ENCODE data around the gene UNC79. TPM values are rescaled to one million over a fixed set of nuclear protein-coding genes. Genes with fewer than 3 reads are reported as not detected.

Gene UNC79
- total and polyA plus RNA-seq, 2 experiments from 2014 or later: 0.15 to 0.20 TPM

GRCh38 chr14:93657875-93658274, 227.1 kb downstream of the UNC79 start:
- H4K20me1 ChIP-seq (ENCODE audit: insufficient read depth, poor library complexity, severe bottlenecking): no peaks in the 10 kb centered on the region
- H3K27me3 ChIP-seq: no peaks in the 10 kb centered on the region
- no peak overlapping the region for H3K4me2 ChIP-seq
- H3K9me3 ChIP-seq (ENCODE audit: low read depth): no peaks in the 10 kb centered on the region
- H3K36me3 ChIP-seq (replicated peaks; ENCODE audit: insufficient read depth, low read depth): no peaks in the 10 kb centered on the region
- no peaks in the 10 kb centered on the region for H3K4me1 ChIP-seq (ENCODE audit: insufficient read depth)
- no peak overlapping the region for H3K4me3 ChIP-seq
- no peak overlapping the region for H3K27ac ChIP-seq
- no peaks in the 10 kb centered on the region for H3K79me2 ChIP-seq
- DNase-seq (ENCODE audit: low spot score): no peak
- no peaks in the 10 kb centered on the region for H3K9me2 ChIP-seq (replicated peaks; ENCODE audit: insufficient read depth)
- TF ChIP-seq CTCF (IDR thresholded peaks at IDR 0.05; ENCODE audit: poor library complexity) (no peak), EZH2phosphoT487 (IDR thresholded peaks at IDR 0.05; ENCODE audit: low read depth, severe bottlenecking, unreplicated experiment) (no peak), EZH2 (IDR thresholded peaks at IDR 0.05; ENCODE audit: borderline replicate concordance) (no peak)
- 82% methylated on average over 6 of the region's 6 CpGs for WGBS (ENCODE audit: low lambda C conversion rate, missing lambda C conversion rate)
- no peak overlapping the region for H2AFZ ChIP-seq

GRCh38 chr14:93663317-93663716, 232.6 kb downstream of the UNC79 start:
- H3K9me3 ChIP-seq (ENCODE audit: low read depth): peaks cover 16% of the 10 kb centered on the region
- no peaks in the 10 kb centered on the region for H3K9me2 ChIP-seq (replicated peaks; ENCODE audit: insufficient read depth)
- H3K27me3 ChIP-seq: no peaks in the 10 kb centered on the region
- no peak for DNase-seq (ENCODE audit: low spot score)
- H3K4me3 ChIP-seq: no peak overlapping the region
- TF ChIP-seq CTCF (IDR thresholded peaks at IDR 0.05; ENCODE audit: poor library complexity) (no peak), EZH2 (IDR thresholded peaks at IDR 0.05; ENCODE audit: borderline replicate concordance) (no peak)
- no peaks in the 10 kb centered on the region for H3K4me1 ChIP-seq (ENCODE audit: insufficient read depth)
- no peaks in the 10 kb centered on the region for H4K20me1 ChIP-seq (ENCODE audit: insufficient read depth, poor library complexity, severe bottlenecking)
- no peaks in the 10 kb centered on the region for H3K79me2 ChIP-seq
- H3K27ac ChIP-seq: no peak overlapping the region
- H3K4me2 ChIP-seq: no peak overlapping the region
- H2AFZ ChIP-seq: no peak overlapping the region
- H3K36me3 ChIP-seq (replicated peaks; ENCODE audit: insufficient read depth, low read depth): no peaks in the 10 kb centered on the region

GRCh38 chr14:93665169-93665568, 234.4 kb downstream of the UNC79 start:
- H3K4me2 ChIP-seq: no peak overlapping the region
- H3K4me3 ChIP-seq: no peak overlapping the region
- no peaks in the 10 kb centered on the region for H3K4me1 ChIP-seq (ENCODE audit: insufficient read depth)
- no peaks in the 10 kb centered on the region for H3K9me2 ChIP-seq (replicated peaks; ENCODE audit: insufficient read depth)
- H3K27me3 ChIP-seq: no peaks in the 10 kb centered on the region
- H4K20me1 ChIP-seq (ENCODE audit: insufficient read depth, poor library complexity, severe bottlenecking): no peaks in the 10 kb centered on the region
- no peak for DNase-seq (ENCODE audit: low spot score)
- H3K36me3 ChIP-seq (replicated peaks; ENCODE audit: insufficient read depth, low read depth): no peaks in the 10 kb centered on the region
- peaks cover 16% of the 10 kb centered on the region for H3K9me3 ChIP-seq (ENCODE audit: low read depth)
- no peak overlapping the region for H3K27ac ChIP-seq
- H3K79me2 ChIP-seq: no peaks in the 10 kb centered on the region
- TF ChIP-seq EZH2phosphoT487 (IDR thresholded peaks at IDR 0.05; ENCODE audit: low read depth, severe bottlenecking, unreplicated experiment) (no peak), CTCF (IDR thresholded peaks at IDR 0.05; ENCODE audit: poor library complexity) (no peak), EZH2 (IDR thresholded peaks at IDR 0.05; ENCODE audit: borderline replicate concordance) (no peak)
- H2AFZ ChIP-seq: no peak overlapping the region

GRCh38 chr14:93669632-93670031, 238.9 kb downstream of the UNC79 start:
- no peaks in the 10 kb centered on the region for H3K9me2 ChIP-seq (replicated peaks; ENCODE audit: insufficient read depth)
- DNase-seq (ENCODE audit: low spot score): no peak
- no peak overlapping the region for H2AFZ ChIP-seq
- no peaks in the 10 kb centered on the region for H3K79me2 ChIP-seq
- H3K4me2 ChIP-seq: no peak overlapping the region
- no peaks in the 10 kb centered on the region for H3K27me3 ChIP-seq
- peaks cover 16% of the 10 kb centered on the region for H3K9me3 ChIP-seq (ENCODE audit: low read depth)
- no peaks in the 10 kb centered on the region for H4K20me1 ChIP-seq (ENCODE audit: insufficient read depth, poor library complexity, severe bottlenecking)
- H3K4me3 ChIP-seq: no peak overlapping the region
- H3K4me1 ChIP-seq (ENCODE audit: insufficient read depth): no peaks in the 10 kb centered on the region
- no peaks in the 10 kb centered on the region for H3K36me3 ChIP-seq (replicated peaks; ENCODE audit: insufficient read depth, low read depth)
- H3K27ac ChIP-seq: no peak overlapping the region
- WGBS (ENCODE audit: low lambda C conversion rate, missing lambda C conversion rate): 61% methylated on average over 4 of the region's 4 CpGs
- TF ChIP-seq CTCF (IDR thresholded peaks at IDR 0.05; ENCODE audit: poor library complexity) (no peak), EZH2phosphoT487 (IDR thresholded peaks at IDR 0.05; ENCODE audit: low read depth, severe bottlenecking, unreplicated experiment) (no peak), EZH2 (IDR thresholded peaks at IDR 0.05; ENCODE audit: borderline replicate concordance) (no peak)
